ENCODE data around the gene ZNF474. TPM values are rescaled to one million over a fixed set of nuclear protein-coding genes. Genes with fewer than 3 reads are reported as not detected.

The ZNF474 gene
- total RNA-seq, 2 donors from 2014 or later: 0.31 TPM; not detected in 1

GRCh38 chr5:122195802-122196394 is 66.6 kb downstream of the ZNF474 start:
- TF ChIP-seq CTCF (conservative IDR thresholded peaks at IDR 0.05): peak; percentile 83
- no peak overlapping the region for H3K9ac ChIP-seq (ENCODE audit: extremely low read depth, low read length, poor library complexity, severe bottlenecking)
- DNase-seq: peak; percentile 73
- no peak overlapping the region for H3K27ac Mint-ChIP-seq
- no peaks in the 10 kb centered on the region for H3K36me3 Mint-ChIP-seq (ENCODE audit: low read depth)
- H3K9me3 Mint-ChIP-seq: no peaks in the 10 kb centered on the region
- no peak overlapping the region for H3K4me3 ChIP-seq (ENCODE audit: low read length)
- peaks cover 11% of the 10 kb centered on the region for H3K4me1 Mint-ChIP-seq
- no peaks in the 10 kb centered on the region for H3K27me3 ChIP-seq (ENCODE audit: control insufficient read depth, insufficient read depth, low read length, poor library complexity, severe bottlenecking)
- H3K27me3 Mint-ChIP-seq (ENCODE audit: insufficient read depth): no peaks in the 10 kb centered on the region
- no peaks in the 10 kb centered on the region for H3K9me3 ChIP-seq (ENCODE audit: control insufficient read depth, low read length)
- no peaks in the 10 kb centered on the region for H3K36me3 ChIP-seq (ENCODE audit: control insufficient read depth, insufficient read depth, low read length)
- H3K27ac ChIP-seq (ENCODE audit: low read depth, low read length): no peak overlapping the region
- H3K4me1 ChIP-seq (ENCODE audit: control insufficient read depth, insufficient read depth, low read length): peaks cover 3% of the 10 kb centered on the region
- WGBS, 2 experiments (ENCODE audit: insufficient coverage in 1 of 2, insufficient read length in 1 of 2): 45% methylated on average over 3 of the region's 3 CpGs; no CpG with 5 or more reads in 1 of the 2 experiments
- no peak overlapping the region for H3K4me3 Mint-ChIP-seq

DNA sequence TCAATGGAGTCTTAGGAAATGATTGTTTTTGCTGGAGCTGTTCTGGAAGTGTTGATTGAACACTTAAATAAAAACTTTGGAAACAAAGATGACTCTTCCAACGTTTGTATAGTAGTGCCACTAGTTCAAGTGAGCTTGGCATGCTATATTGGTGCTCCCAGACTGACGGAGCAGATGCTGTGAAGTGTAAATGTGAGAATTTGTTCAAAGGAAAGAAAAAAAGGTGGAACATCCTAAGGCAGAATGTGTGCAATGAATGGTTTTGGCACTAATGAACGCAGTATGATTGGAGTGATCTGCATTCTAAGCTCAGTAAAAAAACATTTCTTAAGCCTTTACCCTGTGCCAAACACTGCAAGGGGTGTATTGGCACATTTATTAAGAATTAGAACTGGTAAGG is 69.8 kb downstream of the ZNF474 start:
- Histone ChIP-seq H3K4me3 (ENCODE audit: low read length) (no peak overlapping the region), H3K9me3 (ENCODE audit: control insufficient read depth, low read length) (no peaks in the 10 kb centered on the region), H3K27ac (ENCODE audit: low read depth, low read length) (no peak overlapping the region), H3K36me3 (ENCODE audit: control insufficient read depth, insufficient read depth, low read length) (no peaks in the 10 kb centered on the region), H3K9ac (ENCODE audit: extremely low read depth, low read length, poor library complexity, severe bottlenecking) (no peak overlapping the region), H3K27me3 (ENCODE audit: control insufficient read depth, insufficient read depth, low read length, poor library complexity, severe bottlenecking) (no peaks in the 10 kb centered on the region), H3K4me1 (ENCODE audit: control insufficient read depth, insufficient read depth, low read length) (no peaks in the 10 kb centered on the region)
- DNase-seq: no peak
- TF ChIP-seq CTCF (conservative IDR thresholded peaks at IDR 0.05): no peak
- Mint-ChIP-seq H3K36me3 (ENCODE audit: low read depth) (no peaks in the 10 kb centered on the region), H3K4me1 (no peaks in the 10 kb centered on the region), H3K4me3 (no peak overlapping the region), H3K27me3 (ENCODE audit: insufficient read depth) (no peaks in the 10 kb centered on the region), H3K9me3 (no peaks in the 10 kb centered on the region), H3K27ac (no peak overlapping the region)
- 92% methylated on average over 3 of the region's 3 CpGs; no CpG with 5 or more reads in 1 of the 2 experiments for WGBS, 2 experiments (ENCODE audit: insufficient coverage in 1 of 2, insufficient read length in 1 of 2)

DNA sequence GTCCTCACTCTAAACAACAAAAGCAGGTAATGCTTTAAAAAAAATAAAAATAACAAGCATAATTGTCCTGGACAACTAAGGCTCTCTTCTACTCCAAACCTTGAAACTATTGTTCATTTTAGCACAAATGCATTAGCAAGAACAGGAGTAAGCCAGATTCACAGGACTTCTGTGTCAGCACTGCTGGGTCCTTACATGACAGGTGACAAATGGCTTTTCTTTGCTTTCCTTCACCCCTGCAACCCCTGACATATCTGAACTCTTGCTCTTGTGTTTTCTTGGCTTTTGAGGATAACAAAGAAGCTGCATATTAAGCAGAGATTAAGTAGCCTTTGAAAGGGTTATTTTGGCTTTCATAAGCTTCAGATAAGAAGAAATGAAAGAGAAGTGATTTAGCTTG is 71.1 kb downstream of the ZNF474 start:
- DNase-seq: no peak
- H3K4me3 ChIP-seq (ENCODE audit: low read length): no peak overlapping the region
- no peaks in the 10 kb centered on the region for H3K27me3 Mint-ChIP-seq (ENCODE audit: insufficient read depth)
- no peaks in the 10 kb centered on the region for H3K36me3 ChIP-seq (ENCODE audit: control insufficient read depth, insufficient read depth, low read length)
- no peak overlapping the region for H3K9ac ChIP-seq (ENCODE audit: extremely low read depth, low read length, poor library complexity, severe bottlenecking)
- no peaks in the 10 kb centered on the region for H3K9me3 ChIP-seq (ENCODE audit: control insufficient read depth, low read length)
- H3K27ac Mint-ChIP-seq: no peak overlapping the region
- no peaks in the 10 kb centered on the region for H3K36me3 Mint-ChIP-seq (ENCODE audit: low read depth)
- TF ChIP-seq CTCF (conservative IDR thresholded peaks at IDR 0.05): no peak
- no peaks in the 10 kb centered on the region for H3K4me1 Mint-ChIP-seq
- no peak overlapping the region for H3K4me3 Mint-ChIP-seq
- no peaks in the 10 kb centered on the region for H3K9me3 Mint-ChIP-seq
- no peaks in the 10 kb centered on the region for H3K27me3 ChIP-seq (ENCODE audit: control insufficient read depth, insufficient read depth, low read length, poor library complexity, severe bottlenecking)
- H3K4me1 ChIP-seq (ENCODE audit: control insufficient read depth, insufficient read depth, low read length): no peaks in the 10 kb centered on the region
- H3K27ac ChIP-seq (ENCODE audit: low read depth, low read length): peak overlapping the region; percentile 54

All from endodermal cell (in vitro differentiated cells).